ENCODE data around the gene FKBP8. TPM values are rescaled to one million over a fixed set of nuclear protein-coding genes. Genes with fewer than 3 reads are reported as not detected.

The FKBP8 gene
- total RNA-seq, 1 experiment from 2014 or later, result 345 TPM

GRCh38 chr19:18571564-18572344, 28.4 kb upstream of the FKBP8 start, which contains the start of gene UBA52 (continued):
- TF ChIP-seq, protein P1, sequence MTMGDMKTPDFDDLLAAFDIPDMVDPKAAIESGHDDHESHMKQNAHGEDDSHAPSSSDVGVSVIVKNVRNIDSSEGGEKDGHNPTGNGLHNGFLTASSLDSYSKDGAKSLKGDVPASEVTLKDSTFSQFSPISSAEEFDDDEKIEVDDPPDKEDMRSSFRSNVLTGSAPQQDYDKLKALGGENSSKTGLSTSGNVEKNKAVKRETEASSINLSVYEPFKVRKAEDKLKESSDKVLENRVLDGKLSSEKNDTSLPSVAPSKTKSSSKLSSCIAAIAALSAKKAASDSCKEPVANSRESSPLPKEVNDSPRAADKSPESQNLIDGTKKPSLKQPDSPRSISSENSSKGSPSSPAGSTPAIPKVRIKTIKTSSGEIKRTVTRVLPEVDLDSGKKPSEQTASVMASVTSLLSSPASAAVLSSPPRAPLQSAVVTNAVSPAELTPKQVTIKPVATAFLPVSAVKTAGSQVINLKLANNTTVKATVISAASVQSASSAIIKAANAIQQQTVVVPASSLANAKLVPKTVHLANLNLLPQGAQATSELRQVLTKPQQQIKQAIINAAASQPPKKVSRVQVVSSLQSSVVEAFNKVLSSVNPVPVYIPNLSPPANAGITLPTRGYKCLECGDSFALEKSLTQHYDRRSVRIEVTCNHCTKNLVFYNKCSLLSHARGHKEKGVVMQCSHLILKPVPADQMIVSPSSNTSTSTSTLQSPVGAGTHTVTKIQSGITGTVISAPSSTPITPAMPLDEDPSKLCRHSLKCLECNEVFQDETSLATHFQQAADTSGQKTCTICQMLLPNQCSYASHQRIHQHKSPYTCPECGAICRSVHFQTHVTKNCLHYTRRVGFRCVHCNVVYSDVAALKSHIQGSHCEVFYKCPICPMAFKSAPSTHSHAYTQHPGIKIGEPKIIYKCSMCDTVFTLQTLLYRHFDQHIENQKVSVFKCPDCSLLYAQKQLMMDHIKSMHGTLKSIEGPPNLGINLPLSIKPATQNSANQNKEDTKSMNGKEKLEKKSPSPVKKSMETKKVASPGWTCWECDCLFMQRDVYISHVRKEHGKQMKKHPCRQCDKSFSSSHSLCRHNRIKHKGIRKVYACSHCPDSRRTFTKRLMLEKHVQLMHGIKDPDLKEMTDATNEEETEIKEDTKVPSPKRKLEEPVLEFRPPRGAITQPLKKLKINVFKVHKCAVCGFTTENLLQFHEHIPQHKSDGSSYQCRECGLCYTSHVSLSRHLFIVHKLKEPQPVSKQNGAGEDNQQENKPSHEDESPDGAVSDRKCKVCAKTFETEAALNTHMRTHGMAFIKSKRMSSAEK (CRISPR knock-in tag; IDR thresholded peaks at IDR 0.05; ENCODE audit: borderline replicate concordance), result 0 out of 2 replicates have a peak, but pooled peaks have one; percentile 9
- TF ChIP-seq MYBL2 (CRISPR knock-in tag; IDR thresholded peaks at IDR 0.05) (peak; percentile 82; the same call in 1 of the 2 replicates), JAZF1 (CRISPR knock-in tag; IDR thresholded peaks at IDR 0.05) (no peak), CDX4 (CRISPR knock-in tag; IDR thresholded peaks at IDR 0.05; ENCODE audit: borderline replicate concordance) (no peak), ETV6 (CRISPR knock-in tag; IDR thresholded peaks at IDR 0.05) (peak; percentile 84; the same call in 1 of the 2 replicates), CREM (CRISPR knock-in tag; IDR thresholded peaks at IDR 0.05) (peak; percentile 95), E2F4 (CRISPR knock-in tag; IDR thresholded peaks at IDR 0.05; ENCODE audit: borderline replicate concordance, low read depth) (no peak), EMX1 (CRISPR knock-in tag; IDR thresholded peaks at IDR 0.05) (0 out of 2 replicates have a peak, but pooled peaks have one; percentile 54), ZNF219 (CRISPR knock-in tag; IDR thresholded peaks at IDR 0.05; ENCODE audit: borderline replicate concordance) (no peak), IRF1 (CRISPR knock-in tag; IDR thresholded peaks at IDR 0.05) (no peak), ZNF425 (CRISPR knock-in tag; conservative IDR thresholded peaks at IDR 0.05) (no peak), NFYB (CRISPR knock-in tag; conservative IDR thresholded peaks at IDR 0.05; ENCODE audit: low read depth) (no peak; the same call in 1 of the 2 replicates), CREB1 (CRISPR knock-in tag; IDR thresholded peaks at IDR 0.05) (0 out of 2 replicates have a peak, but pooled peaks have one; percentile 76), HMGA2 (CRISPR knock-in tag; IDR thresholded peaks at IDR 0.05) (no peak), PRRX2 (CRISPR knock-in tag; IDR thresholded peaks at IDR 0.05) (no peak), FOXJ3 (CRISPR knock-in tag; IDR thresholded peaks at IDR 0.05; ENCODE audit: borderline replicate concordance) (no peak), NR3C1 (CRISPR knock-in tag; conservative IDR thresholded peaks at IDR 0.05; ENCODE audit: low read depth) (no peak), TP53 (CRISPR knock-in tag; IDR thresholded peaks at IDR 0.05) (no peak; the same call in 1 of the 2 replicates), OVOL2 (CRISPR knock-in tag; IDR thresholded peaks at IDR 0.05; ENCODE audit: borderline replicate concordance) (no peak), CBFB (CRISPR knock-in tag; IDR thresholded peaks at IDR 0.05; ENCODE audit: low read depth) (no peak; the same call in 1 of the 2 replicates), GTF2I (CRISPR knock-in tag; conservative IDR thresholded peaks at IDR 0.05) (no peak), E2F5 (CRISPR knock-in tag; IDR thresholded peaks at IDR 0.05) (peak; percentile 94)
- TF ChIP-seq, protein P2, sequence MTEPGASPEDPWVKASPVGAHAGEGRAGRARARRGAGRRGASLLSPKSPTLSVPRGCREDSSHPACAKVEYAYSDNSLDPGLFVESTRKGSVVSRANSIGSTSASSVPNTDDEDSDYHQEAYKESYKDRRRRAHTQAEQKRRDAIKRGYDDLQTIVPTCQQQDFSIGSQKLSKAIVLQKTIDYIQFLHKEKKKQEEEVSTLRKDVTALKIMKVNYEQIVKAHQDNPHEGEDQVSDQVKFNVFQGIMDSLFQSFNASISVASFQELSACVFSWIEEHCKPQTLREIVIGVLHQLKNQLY (CRISPR knock-in tag; IDR thresholded peaks at IDR 0.05), result no peak
- TF ChIP-seq, protein P3, sequence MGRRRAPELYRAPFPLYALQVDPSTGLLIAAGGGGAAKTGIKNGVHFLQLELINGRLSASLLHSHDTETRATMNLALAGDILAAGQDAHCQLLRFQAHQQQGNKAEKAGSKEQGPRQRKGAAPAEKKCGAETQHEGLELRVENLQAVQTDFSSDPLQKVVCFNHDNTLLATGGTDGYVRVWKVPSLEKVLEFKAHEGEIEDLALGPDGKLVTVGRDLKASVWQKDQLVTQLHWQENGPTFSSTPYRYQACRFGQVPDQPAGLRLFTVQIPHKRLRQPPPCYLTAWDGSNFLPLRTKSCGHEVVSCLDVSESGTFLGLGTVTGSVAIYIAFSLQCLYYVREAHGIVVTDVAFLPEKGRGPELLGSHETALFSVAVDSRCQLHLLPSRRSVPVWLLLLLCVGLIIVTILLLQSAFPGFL (CRISPR knock-in tag; IDR thresholded peaks at IDR 0.05; ENCODE audit: borderline replicate concordance), result no peak

Measured in WTC11 (cell line).